Measurements from ENCODE around the gene RBM23. TPM values are rescaled to one million over a fixed set of nuclear protein-coding genes. Genes with fewer than 3 reads are reported as not detected.

Gene RBM23
- total RNA-seq, 1 experiment from 2014 or later = 70.0 TPM

DNA sequence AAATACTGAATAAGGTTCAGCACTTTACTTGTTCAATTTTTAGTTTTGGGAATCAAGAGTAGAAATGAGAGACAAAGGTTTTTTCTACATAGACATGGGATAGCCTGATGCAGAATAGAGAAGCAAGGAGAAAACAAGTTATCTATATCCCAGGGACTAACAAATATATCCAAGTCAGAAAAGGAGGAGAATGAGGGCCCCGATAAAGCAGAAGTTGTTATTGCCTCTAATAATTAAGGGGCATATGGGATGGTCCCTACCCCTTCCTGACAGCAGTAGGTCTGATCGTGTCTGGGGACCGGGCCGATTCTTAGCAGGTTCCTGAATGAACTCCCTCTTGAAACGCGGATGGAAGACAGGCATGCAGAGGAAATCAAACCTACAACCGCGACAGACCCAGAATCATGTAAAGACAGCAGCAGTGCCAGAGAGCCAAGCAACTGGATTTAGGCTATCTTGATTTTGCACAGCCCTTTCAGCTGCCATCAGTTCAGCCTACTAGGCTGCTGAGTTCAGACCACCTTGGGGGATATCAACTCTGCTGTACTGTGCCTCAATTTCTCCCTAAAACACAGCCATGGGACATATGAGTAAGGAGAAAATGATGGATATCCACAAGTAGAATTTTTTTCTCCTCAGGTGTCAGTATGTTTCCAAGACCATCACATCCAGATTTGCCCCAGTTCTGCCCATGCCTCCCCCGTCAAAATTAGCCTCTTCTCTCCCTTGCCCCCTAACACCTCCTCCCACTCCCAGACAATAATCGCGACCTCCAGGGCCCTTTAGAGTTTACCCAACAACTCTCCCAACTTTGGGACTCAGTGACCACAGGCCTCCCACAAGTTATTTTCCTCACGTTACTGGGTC, 9.5 kb upstream of the RBM23 start:
- intact Hi-C loops (cut with micrococcal nuclease; ENCODE audit: unreplicated experiment) = loop anchor here (1.0 to 2.0 kb wide), 4 partner anchors 9 to 128 kb away; partner anchors contain the start of genes CDH24 and RBM23
- H3K27ac Mint-ChIP-seq (ENCODE audit: unreplicated experiment) = no peak overlapping the region
- H3K9me3 ChIP-seq = no peaks in the 10 kb centered on the region
- H3K4me3 Mint-ChIP-seq (ENCODE audit: unreplicated experiment) = no peak overlapping the region
- DNase-seq = no peak
- POLR2A ChIA-PET = interaction anchor here (0.6 to 2.1 kb wide), 9 partner anchors 28 to 167 kb away, joined by 3 to 21 read pairs (median 4); partner anchors contain the start of genes ACIN1, AJUBA, C14orf119 and HAUS4
- H3K27me3 Mint-ChIP-seq (ENCODE audit: insufficient read depth, unreplicated experiment) = no peaks in the 10 kb centered on the region
- TF ChIP-seq, protein P1, sequence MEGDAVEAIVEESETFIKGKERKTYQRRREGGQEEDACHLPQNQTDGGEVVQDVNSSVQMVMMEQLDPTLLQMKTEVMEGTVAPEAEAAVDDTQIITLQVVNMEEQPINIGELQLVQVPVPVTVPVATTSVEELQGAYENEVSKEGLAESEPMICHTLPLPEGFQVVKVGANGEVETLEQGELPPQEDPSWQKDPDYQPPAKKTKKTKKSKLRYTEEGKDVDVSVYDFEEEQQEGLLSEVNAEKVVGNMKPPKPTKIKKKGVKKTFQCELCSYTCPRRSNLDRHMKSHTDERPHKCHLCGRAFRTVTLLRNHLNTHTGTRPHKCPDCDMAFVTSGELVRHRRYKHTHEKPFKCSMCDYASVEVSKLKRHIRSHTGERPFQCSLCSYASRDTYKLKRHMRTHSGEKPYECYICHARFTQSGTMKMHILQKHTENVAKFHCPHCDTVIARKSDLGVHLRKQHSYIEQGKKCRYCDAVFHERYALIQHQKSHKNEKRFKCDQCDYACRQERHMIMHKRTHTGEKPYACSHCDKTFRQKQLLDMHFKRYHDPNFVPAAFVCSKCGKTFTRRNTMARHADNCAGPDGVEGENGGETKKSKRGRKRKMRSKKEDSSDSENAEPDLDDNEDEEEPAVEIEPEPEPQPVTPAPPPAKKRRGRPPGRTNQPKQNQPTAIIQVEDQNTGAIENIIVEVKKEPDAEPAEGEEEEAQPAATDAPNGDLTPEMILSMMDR (IDR thresholded peaks at IDR 0.05; ENCODE audit: insufficient read depth in 1 of 2, low read depth in 1 of 2, low read length in 1 of 2, severe bottlenecking in 1 of 2, unreplicated experiment in 1 of 2) = no peak
- H3K4me1 ChIP-seq = peaks cover 14% of the 10 kb centered on the region; the same call in 1 of the 2 replicates
- peaks cover 45% of the 10 kb centered on the region for H3K36me3 Mint-ChIP-seq (ENCODE audit: insufficient read depth, unreplicated experiment)
- peak overlapping the region; percentile 89 for H3K4me3 ChIP-seq (ENCODE audit: low read depth, low read length)
- no peaks in the 10 kb centered on the region for H3K9me3 Mint-ChIP-seq (ENCODE audit: unreplicated experiment)
- no peaks in the 10 kb centered on the region for H3K27me3 ChIP-seq (replicated peaks; ENCODE audit: control insufficient read depth, insufficient read depth, low read length)
- peaks cover 20% of the 10 kb centered on the region for H3K4me1 Mint-ChIP-seq (ENCODE audit: low read depth, unreplicated experiment)
- TSS peak; percentile 63 for BruUV-seq (replicated peaks)
- peaks cover 3% of the 10 kb centered on the region for H3K36me3 ChIP-seq (ENCODE audit: control insufficient read depth, insufficient read depth, low read length)
- CTCF ChIA-PET = interaction anchor here (0.6 to 2.6 kb wide), 13 partner anchors 9 to 358 kb away, joined by 3 to 19 read pairs (median 4); partner anchors contain the start of genes AJUBA, HAUS4 and RBM23

DNA sequence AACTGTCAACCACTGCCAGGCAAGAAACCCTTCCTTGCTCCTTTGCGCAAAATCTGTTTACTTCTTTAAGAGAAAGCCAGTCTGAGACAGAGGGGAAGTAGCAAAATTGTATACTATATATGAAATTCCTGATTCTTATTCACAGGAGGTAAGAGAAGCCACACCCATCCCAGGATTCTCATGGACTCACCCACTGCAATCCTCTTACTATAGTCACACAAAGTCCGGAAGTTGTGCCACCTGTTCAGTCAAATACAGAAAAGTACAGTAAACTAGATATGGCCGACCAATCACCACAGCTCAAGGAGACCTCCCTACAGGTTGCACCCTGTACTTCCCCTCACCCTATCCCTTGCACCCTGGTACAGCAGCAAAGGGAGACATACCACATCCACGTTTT, 7.4 kb upstream of the RBM23 start:
- intact Hi-C loops (cut with micrococcal nuclease; ENCODE audit: unreplicated experiment) = no loop called here
- DNase-seq = no peak
- peaks cover 3% of the 10 kb centered on the region for H3K36me3 ChIP-seq (ENCODE audit: control insufficient read depth, insufficient read depth, low read length)
- Mint-ChIP-seq H3K4me1 (ENCODE audit: low read depth, unreplicated experiment) (peaks cover 6% of the 10 kb centered on the region), H3K9me3 (ENCODE audit: unreplicated experiment) (no peaks in the 10 kb centered on the region), H3K36me3 (ENCODE audit: insufficient read depth, unreplicated experiment) (peaks cover 55% of the 10 kb centered on the region), H3K27ac (ENCODE audit: unreplicated experiment) (no peak overlapping the region), H3K4me3 (ENCODE audit: unreplicated experiment) (no peak overlapping the region), H3K27me3 (ENCODE audit: insufficient read depth, unreplicated experiment) (no peaks in the 10 kb centered on the region)
- 0 out of 2 replicates have a peak, but pooled peaks cover 5% of the 10 kb centered on the region for H3K4me1 ChIP-seq
- BruUV-seq (replicated peaks) = no TSS peak
- ChIA-PET CTCF (no interaction called here), POLR2A (no interaction called here)
- TF ChIP-seq, protein P1 (IDR thresholded peaks at IDR 0.05; ENCODE audit: insufficient read depth in 1 of 2, low read depth in 1 of 2, low read length in 1 of 2, severe bottlenecking in 1 of 2, unreplicated experiment in 1 of 2) = no peak
- H3K27me3 ChIP-seq (replicated peaks; ENCODE audit: control insufficient read depth, insufficient read depth, low read length) = no peaks in the 10 kb centered on the region
- H3K4me3 ChIP-seq (ENCODE audit: low read depth, low read length) = no peak overlapping the region
- H3K9me3 ChIP-seq = no peaks in the 10 kb centered on the region

DNA sequence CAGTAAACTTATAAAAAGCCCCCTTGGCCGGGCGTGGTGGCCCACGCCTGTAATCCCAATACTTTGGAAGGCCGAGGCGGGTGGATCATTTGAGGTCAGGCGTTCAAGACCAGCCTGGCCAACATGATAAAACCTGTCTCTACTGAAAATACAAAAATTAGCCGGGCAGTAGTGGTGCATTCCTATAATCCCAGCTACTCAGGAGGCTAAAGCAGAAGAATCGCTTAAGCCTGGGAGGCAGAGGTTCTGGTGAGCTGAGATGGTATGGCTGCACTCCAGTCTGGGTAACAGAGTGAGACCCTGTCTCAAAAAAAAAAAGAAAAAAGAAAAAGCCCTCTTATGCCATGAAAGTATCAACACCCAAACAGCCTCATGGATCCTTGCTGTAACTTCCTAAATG, 6.6 kb upstream of the RBM23 start:
- Histone ChIP-seq H3K27me3 (replicated peaks; ENCODE audit: control insufficient read depth, insufficient read depth, low read length) (no peaks in the 10 kb centered on the region), H3K9me3 (no peaks in the 10 kb centered on the region), H3K36me3 (ENCODE audit: control insufficient read depth, insufficient read depth, low read length) (peaks cover 3% of the 10 kb centered on the region), H3K4me3 (ENCODE audit: low read depth, low read length) (no peak overlapping the region), H3K4me1 (0 out of 2 replicates have a peak, but pooled peaks cover 5% of the 10 kb centered on the region)
- H3K4me1 Mint-ChIP-seq (ENCODE audit: low read depth, unreplicated experiment) = peaks cover 6% of the 10 kb centered on the region
- POLR2A ChIA-PET = no interaction called here
- no peak for DNase-seq
- TF ChIP-seq, protein P1 (IDR thresholded peaks at IDR 0.05; ENCODE audit: insufficient read depth in 1 of 2, low read depth in 1 of 2, low read length in 1 of 2, severe bottlenecking in 1 of 2, unreplicated experiment in 1 of 2) = no peak
- peaks cover 61% of the 10 kb centered on the region for H3K36me3 Mint-ChIP-seq (ENCODE audit: insufficient read depth, unreplicated experiment)
- H3K27me3 Mint-ChIP-seq (ENCODE audit: insufficient read depth, unreplicated experiment) = no peaks in the 10 kb centered on the region
- H3K9me3 Mint-ChIP-seq (ENCODE audit: unreplicated experiment) = no peaks in the 10 kb centered on the region
- H3K27ac Mint-ChIP-seq (ENCODE audit: unreplicated experiment) = no peak overlapping the region
- BruUV-seq (replicated peaks) = no TSS peak
- intact Hi-C loops (cut with micrococcal nuclease; ENCODE audit: unreplicated experiment) = no loop called here
- CTCF ChIA-PET = no interaction called here
- no peak overlapping the region for H3K4me3 Mint-ChIP-seq (ENCODE audit: unreplicated experiment)

Measured in Caco-2 (cell line).